ENCODE results near the gene FFAR4. TPM values are rescaled to one million over a fixed set of nuclear protein-coding genes. Genes with fewer than 3 reads are reported as not detected.

Gene FFAR4
- total RNA-seq, 1 donor from 2014 or later: not detected

DNA sequence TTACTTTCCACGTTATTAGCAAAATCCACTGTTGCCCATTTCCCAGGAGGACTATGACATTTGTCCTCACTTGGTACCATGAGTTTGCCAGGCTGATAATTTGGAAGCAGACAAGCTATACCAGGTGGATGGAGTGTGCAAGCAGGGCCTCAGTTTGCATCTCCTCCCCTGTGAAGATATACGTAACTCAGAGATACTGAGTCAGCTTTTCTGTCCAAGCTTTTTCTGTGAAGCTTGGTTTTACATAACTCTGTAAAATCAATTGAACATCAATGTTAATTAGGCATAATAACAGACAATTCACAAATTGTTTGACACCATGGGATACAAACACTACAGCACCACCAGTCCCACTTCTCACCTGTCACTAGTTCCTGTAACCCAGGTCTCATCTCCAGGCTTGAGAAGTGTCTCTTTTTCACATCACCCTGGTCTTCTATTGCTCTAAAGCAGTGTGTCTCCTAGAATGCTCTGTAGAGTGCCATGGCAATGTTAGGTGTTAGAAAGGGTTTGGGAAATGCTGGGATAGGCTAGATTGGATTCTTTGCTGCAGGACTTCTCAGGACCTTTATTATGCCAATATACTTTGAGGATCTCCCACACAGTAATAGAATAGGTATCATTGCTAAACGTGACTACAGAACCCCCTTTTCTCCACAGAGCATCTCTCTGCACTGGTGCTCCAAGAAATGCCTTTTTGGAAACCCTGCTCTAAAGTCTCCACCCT, 13.7 kb downstream of the FFAR4 start:
- no peaks in the 10 kb centered on the region for H3K36me3 Mint-ChIP-seq (ENCODE audit: low read depth)

DNA sequence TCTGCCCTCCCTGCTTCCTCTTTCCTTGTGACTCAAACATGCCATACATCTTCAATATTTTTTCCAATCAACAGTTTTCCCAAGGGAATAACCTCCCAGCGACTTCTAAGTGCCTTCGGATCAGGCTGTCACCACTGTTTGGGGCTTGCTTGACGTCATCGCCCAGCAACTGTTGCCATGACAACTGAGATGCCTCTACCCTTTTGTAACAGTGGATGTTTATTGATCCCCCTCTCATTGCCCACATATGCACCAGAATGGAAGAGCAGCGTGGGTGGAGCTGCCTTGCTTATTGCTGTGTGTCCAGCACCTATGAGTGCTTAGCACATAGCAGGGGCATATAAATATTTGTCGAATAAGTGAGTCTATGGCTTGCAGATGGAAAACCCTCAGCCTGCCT, 14.4 kb downstream of the FFAR4 start:
- intact Hi-C loops (cut with micrococcal nuclease): no loop called here
- no peak overlapping the region for H3K27ac Mint-ChIP-seq
- H3K36me3 Mint-ChIP-seq (ENCODE audit: low read depth): no peaks in the 10 kb centered on the region
- no peak overlapping the region for H3K4me3 Mint-ChIP-seq
- no peak for DNase-seq
- H3K4me1 Mint-ChIP-seq: no peaks in the 10 kb centered on the region
- H3K9me3 Mint-ChIP-seq: peaks cover 8% of the 10 kb centered on the region
- H3K27me3 Mint-ChIP-seq: no peaks in the 10 kb centered on the region

More for the DNA sequence above, 13.7 kb downstream of the FFAR4 start:
- DNase-seq: no peak
- H3K4me1 Mint-ChIP-seq: no peaks in the 10 kb centered on the region
- H3K9me3 Mint-ChIP-seq: peaks cover 8% of the 10 kb centered on the region
- peaks cover under 1% of the 10 kb centered on the region for H3K27me3 Mint-ChIP-seq
- H3K4me3 Mint-ChIP-seq: no peak overlapping the region
- H3K27ac Mint-ChIP-seq: no peak overlapping the region
- intact Hi-C loops (cut with micrococcal nuclease): no loop called here

DNA sequence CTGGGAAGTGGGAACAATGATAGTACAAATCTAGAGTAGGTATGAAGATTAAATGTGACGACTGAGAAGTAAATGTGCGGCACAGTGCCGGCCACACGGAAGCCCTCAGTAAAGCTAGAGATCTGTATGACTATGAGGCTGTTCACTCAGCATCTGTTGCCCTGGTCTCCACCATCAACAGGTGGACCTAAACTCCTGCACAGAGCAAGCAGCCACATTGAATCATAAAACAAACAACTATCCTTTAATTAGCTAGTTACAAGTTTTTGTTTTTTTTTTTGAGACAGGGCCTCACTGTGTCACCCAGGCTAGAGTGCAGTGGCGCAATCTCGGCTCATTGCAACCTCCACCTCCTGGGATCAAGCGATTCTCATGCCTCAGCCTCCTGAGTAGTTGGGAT, 18.0 kb downstream of the FFAR4 start:
- Mint-ChIP-seq H3K36me3 (ENCODE audit: low read depth) (no peaks in the 10 kb centered on the region), H3K27me3 (peaks cover 5% of the 10 kb centered on the region), H3K27ac (no peak overlapping the region), H3K4me3 (no peak overlapping the region), H3K9me3 (peaks cover 5% of the 10 kb centered on the region), H3K4me1 (no peaks in the 10 kb centered on the region)
- DNase-seq: no peak
- intact Hi-C loops (cut with micrococcal nuclease): no loop called here

DNA sequence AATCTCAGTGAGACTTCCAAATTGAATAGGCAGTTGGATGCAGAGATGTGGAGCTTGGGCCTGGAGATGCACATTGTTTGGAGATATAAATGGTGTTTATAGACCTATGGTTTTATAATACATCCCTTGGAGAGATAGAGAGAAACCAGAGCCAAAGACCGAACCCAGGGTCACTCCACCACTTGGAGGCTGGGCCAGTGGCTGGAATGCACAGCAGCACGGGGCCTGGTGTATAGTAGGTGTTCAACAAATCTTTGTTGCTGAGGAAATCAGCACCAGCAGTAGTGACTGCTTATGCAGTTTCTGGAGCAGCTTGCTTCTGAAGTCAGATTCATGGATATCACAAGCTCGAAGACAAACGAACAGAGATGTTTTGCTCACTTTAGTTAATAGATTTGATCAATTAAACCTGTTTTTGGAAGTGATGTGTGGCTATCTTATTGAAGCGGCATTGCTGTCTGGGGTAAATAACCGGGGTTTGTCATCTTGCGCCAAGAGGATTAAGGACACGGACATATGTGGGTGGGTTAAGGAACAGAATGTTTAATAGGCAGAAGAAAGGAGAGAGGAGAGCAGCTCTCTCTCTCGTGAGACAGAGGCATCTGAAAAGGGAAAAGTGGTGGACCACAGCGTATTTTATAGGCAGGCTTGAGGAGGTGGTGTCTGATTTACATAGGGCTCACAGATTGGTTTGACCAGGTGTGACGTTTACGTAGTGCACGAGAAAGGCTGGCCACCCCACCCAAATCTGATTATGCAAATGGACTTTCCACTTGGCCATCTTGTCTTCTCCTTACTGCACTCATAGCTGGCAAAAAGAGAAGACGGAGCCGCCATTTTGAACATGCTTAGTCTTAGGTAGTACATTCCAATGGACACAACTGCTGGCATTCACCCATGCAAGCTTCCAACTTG, 23.4 kb downstream of the FFAR4 start:
- H3K9me3 Mint-ChIP-seq: no peaks in the 10 kb centered on the region
- H3K36me3 Mint-ChIP-seq (ENCODE audit: low read depth): no peaks in the 10 kb centered on the region
- H3K4me1 Mint-ChIP-seq: no peaks in the 10 kb centered on the region
- no peak overlapping the region for H3K4me3 Mint-ChIP-seq
- H3K27ac Mint-ChIP-seq: no peak overlapping the region
- intact Hi-C loops (cut with micrococcal nuclease): no loop called here
- no peak for DNase-seq
- H3K27me3 Mint-ChIP-seq: peaks cover 6% of the 10 kb centered on the region

DNA sequence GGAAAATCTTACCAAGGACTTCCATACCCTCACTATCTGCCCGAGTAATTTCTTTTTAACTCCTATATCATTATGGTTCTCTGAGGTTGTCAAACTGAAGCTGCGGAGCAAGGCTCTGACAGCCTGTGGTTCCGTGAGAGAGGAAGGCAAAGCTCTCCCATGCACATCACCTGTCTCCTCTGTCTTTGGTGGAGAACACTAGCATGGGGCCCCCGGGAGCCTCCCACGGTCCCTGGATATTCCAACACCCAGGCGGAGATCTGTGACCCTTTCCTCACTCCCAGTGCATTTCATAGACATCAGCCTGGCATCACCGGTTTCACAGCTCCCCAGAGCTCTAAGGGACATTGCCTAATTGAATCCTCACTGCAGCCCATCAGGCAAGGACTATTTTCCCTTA, 24.2 kb downstream of the FFAR4 start:
- DNase-seq: no peak
- Mint-ChIP-seq H3K4me3 (no peak overlapping the region), H3K36me3 (ENCODE audit: low read depth) (no peaks in the 10 kb centered on the region), H3K27me3 (peaks cover 6% of the 10 kb centered on the region), H3K9me3 (no peaks in the 10 kb centered on the region), H3K27ac (no peak overlapping the region), H3K4me1 (no peaks in the 10 kb centered on the region)
- intact Hi-C loops (cut with micrococcal nuclease): no loop called here

DNA sequence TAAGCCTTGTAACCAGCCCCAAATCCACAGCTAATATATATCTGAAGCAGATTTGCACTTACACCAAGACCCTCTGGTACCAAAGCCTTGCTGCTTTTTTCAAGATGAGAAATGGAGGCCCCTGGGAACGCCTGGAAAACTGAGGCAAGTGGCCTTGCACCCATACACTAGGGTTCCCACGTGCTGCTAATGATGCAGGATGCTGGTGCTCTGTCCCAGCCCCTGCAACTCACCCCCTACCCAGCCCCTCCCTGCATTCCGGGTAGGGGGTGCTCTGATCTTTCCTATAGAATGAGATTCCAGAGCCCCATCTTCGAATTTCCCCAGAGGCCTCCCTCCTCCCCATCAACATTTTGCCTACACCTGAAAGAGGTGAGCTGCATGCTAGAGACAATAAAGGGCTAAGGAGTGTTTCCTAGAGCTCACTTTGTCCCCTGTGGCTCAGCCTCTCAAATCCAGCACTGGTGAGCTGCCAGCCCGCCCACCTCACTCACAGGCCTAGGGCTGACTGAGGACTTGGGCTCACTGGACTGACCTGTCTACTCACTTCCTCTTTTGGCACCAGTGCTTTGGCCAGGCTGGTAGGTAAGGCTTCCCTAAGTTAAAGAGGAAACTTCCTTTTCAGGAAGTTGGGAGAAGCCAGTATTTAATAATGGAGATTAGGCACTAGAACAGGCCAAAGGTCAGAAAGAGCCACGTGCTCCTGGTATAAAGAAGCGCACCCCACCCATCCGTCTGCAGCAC, 24.8 kb downstream of the FFAR4 start:
- Mint-ChIP-seq H3K36me3 (ENCODE audit: low read depth) (no peaks in the 10 kb centered on the region), H3K27ac (no peak overlapping the region), H3K4me3 (no peak overlapping the region), H3K4me1 (no peaks in the 10 kb centered on the region), H3K27me3 (peaks cover 6% of the 10 kb centered on the region), H3K9me3 (no peaks in the 10 kb centered on the region)
- intact Hi-C loops (cut with micrococcal nuclease): no loop called here
- DNase-seq: no peak

DNA sequence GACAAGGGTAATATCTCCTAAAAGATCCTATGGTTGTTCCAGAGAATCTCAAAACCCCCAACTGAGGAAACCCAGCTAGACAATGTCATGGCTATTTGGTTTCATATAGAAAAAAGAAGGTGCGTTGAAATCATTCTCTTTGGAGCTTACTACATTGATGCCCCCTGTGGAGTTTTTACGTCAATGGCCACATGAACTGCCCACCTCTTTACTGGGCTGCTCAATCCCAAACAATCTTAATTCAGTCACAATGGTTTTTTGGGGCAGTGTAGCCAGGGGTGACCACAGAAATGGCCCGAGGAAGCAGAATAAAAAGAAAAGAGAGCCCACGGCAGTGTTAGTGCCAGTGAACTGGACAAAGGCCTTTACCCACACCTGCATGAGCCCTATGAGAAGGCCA, 26.8 kb downstream of the FFAR4 start:
- intact Hi-C loops (cut with micrococcal nuclease): no loop called here
- H3K9me3 Mint-ChIP-seq: no peaks in the 10 kb centered on the region

DNA sequence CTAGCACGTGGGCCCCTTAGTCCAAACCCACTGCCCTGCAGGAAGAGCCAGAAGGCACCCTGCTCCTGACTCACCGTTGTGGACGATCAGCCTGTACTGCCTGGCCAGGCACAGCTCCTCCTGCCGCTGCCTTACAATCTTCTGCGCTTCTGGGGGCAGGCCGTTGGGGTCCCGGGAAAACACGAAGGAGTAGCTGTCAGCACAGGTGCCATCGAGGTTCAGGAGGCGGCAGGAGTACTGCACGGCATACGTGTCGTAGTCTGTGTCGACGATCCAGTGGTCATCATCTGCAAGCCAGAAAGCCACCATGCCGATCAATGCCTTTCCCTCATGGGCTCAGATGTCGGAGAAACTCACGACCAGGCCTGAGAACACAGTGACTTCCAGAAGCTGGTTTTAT, 27.3 kb downstream of the FFAR4 start:
- intact Hi-C loops (cut with micrococcal nuclease): no loop called here
- peaks cover 15% of the 10 kb centered on the region for H3K27me3 Mint-ChIP-seq
- no peaks in the 10 kb centered on the region for H3K9me3 Mint-ChIP-seq
- no peak overlapping the region for H3K27ac Mint-ChIP-seq
- H3K4me1 Mint-ChIP-seq: no peaks in the 10 kb centered on the region
- no peak for DNase-seq
- no peak overlapping the region for H3K4me3 Mint-ChIP-seq
- no peaks in the 10 kb centered on the region for H3K36me3 Mint-ChIP-seq (ENCODE audit: low read depth)

More for the DNA sequence above, 26.8 kb downstream of the FFAR4 start:
- Mint-ChIP-seq H3K27ac (no peak overlapping the region), H3K4me3 (no peak overlapping the region), H3K4me1 (no peaks in the 10 kb centered on the region), H3K36me3 (ENCODE audit: low read depth) (no peaks in the 10 kb centered on the region), H3K27me3 (peaks cover 13% of the 10 kb centered on the region)
- no peak for DNase-seq

DNA sequence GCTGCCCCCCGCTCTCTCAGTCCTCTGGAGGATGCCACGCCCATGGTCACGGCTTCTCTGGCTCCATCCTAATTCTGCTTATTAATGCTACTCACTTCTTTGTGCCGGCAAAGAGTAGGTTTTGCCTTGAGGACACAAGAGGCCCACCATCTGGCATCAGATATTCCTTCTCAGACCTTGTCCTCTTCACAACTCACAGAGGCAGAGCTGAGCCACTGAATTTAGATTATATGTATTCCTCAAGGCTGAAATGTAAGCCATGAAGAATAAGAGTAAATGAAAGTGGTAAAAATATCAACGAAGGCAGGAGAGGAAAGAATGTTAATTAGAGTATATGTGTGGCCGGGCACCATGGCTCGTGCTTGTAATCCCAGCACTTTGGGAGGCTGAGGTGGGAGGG, 28.1 kb downstream of the FFAR4 start:
- no peak overlapping the region for H3K27ac Mint-ChIP-seq
- H3K36me3 Mint-ChIP-seq (ENCODE audit: low read depth): no peaks in the 10 kb centered on the region
- no peaks in the 10 kb centered on the region for H3K4me1 Mint-ChIP-seq
- no peak overlapping the region for H3K4me3 Mint-ChIP-seq
- no peak for DNase-seq
- H3K27me3 Mint-ChIP-seq: peaks cover 14% of the 10 kb centered on the region
- intact Hi-C loops (cut with micrococcal nuclease): no loop called here
- no peaks in the 10 kb centered on the region for H3K9me3 Mint-ChIP-seq

DNA sequence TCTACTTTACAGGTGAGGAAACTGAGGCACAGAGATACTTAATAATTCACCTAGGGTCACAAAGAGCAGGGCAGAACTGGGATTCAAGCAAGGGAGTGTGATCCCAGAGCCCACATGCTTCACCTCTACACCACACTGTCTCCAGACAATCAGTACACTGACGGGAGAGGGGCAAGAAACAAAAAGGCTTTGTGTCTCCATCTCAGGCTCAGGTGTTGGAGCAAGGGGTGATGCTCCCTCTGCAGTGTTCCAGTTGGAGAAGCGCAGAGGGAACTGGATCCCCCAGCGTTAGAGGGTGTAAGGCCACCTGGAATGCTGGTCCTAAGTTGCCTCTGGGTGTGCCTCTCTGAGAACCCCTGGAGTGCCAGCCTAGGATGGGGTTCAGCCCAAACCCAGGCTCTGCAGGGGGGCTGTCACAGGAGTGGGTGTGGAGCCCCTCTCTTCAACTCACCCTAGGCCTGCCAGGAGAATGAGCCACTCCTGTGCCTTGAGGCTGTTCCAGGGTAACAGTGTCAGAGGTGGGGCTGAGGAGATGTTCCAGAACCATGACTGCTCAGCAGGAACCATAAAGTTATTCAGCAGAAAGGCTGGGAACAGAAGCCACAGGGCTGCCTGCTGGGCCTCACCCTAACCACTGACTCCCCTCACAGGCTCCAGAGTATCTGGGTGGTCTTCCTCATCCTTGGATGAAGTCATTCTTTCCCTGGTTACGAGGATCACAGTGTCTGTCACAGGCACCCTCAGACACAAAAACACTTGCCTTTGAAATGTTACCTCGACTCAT, 29.1 kb downstream of the FFAR4 start:
- Mint-ChIP-seq H3K4me1 (no peaks in the 10 kb centered on the region), H3K36me3 (ENCODE audit: low read depth) (no peaks in the 10 kb centered on the region), H3K9me3 (no peaks in the 10 kb centered on the region), H3K4me3 (no peak overlapping the region), H3K27ac (no peak overlapping the region), H3K27me3 (peaks cover 24% of the 10 kb centered on the region)
- no peak for DNase-seq
- intact Hi-C loops (cut with micrococcal nuclease): no loop called here

DNA sequence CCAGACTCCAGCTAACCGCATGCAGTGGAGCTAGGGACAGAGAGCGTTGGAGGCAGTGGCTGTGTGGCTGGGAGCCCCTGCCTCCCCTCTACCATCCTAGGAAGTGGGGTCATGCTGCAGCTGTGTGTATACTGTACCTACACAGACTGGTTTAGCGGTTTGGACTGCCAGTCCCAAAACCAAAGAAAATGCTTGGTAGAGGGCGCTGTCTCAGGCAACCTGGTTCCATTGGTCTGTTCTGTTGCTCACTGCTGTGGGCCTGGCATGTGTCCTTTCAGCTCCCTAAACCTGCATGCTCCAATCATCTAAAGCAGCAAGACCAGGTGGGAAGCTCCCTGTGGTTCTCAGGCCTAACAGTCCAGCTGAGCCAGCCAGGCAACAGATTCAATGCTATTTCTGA, 30.1 kb downstream of the FFAR4 start:
- peaks cover 26% of the 10 kb centered on the region for H3K27me3 Mint-ChIP-seq
- H3K9me3 Mint-ChIP-seq: no peaks in the 10 kb centered on the region
- no peak overlapping the region for H3K27ac Mint-ChIP-seq
- H3K4me1 Mint-ChIP-seq: no peaks in the 10 kb centered on the region
- intact Hi-C loops (cut with micrococcal nuclease): no loop called here
- no peaks in the 10 kb centered on the region for H3K36me3 Mint-ChIP-seq (ENCODE audit: low read depth)
- no peak for DNase-seq
- H3K4me3 Mint-ChIP-seq: no peak overlapping the region

DNA sequence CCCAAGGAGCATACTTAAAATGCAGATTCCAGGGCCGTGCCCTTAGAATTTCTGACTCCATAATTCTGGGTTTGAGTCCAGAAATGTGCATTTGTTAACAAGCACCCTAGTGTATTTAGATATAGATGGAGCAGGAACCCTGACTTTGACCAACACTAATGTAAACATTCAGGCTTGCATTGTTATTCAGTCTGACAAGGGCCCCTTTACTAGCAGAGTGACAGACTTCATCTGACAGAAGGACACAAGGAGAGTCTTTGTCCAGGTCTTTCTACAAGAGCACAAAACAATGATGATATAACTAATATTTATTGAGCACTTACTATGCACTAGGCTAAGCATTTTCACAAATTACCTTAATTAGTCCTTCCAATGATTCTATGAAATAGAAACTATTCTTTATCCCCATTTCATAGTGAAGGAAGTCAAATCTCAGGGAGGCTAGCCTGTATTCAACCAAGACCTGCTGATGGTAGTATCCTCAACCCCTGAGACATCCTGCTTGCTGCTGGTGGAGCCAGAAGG, 30.7 kb downstream of the FFAR4 start:
- intact Hi-C loops (cut with micrococcal nuclease): no loop called here
- Mint-ChIP-seq H3K9me3 (no peaks in the 10 kb centered on the region), H3K27me3 (peaks cover 32% of the 10 kb centered on the region), H3K4me3 (no peak overlapping the region), H3K36me3 (ENCODE audit: low read depth) (no peaks in the 10 kb centered on the region), H3K4me1 (no peaks in the 10 kb centered on the region), H3K27ac (no peak overlapping the region)
- no peak for DNase-seq

DNA sequence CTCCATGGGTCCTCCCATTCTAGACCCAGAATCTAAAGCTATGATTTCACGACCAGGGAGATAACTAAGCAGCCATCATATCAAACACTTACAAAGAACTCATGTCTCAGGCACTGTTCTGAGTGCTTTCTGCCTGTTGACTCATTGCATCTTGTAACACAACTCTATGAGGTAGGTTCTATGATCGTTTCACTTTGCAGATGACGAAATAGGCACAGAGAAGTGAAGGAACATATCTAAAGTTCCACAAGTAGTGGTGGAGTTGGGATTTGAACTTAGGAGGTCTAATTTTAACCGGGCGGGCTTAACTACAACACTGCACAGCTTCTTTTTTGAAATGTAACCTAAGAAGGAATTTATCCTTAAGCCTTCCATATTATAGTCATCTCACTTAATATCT, 31.7 kb downstream of the FFAR4 start:
- intact Hi-C loops (cut with micrococcal nuclease): no loop called here
- Mint-ChIP-seq H3K27me3 (peaks cover 42% of the 10 kb centered on the region), H3K36me3 (ENCODE audit: low read depth) (no peaks in the 10 kb centered on the region), H3K4me3 (no peak overlapping the region), H3K27ac (no peak overlapping the region), H3K9me3 (no peaks in the 10 kb centered on the region), H3K4me1 (no peaks in the 10 kb centered on the region)
- no peak for DNase-seq
